SU-DHL-6 (cell line): ENCODE measurements around the gene CDK14.

ENCODE experiments used
- H2AFZ ChIP-seq: fragments of 200-600 bp; sonication (generic); 2 replicates; pipeline ENCODE4 v1.6.1; 2014; ENCODE audit warnings: low read depth, mild to moderate bottlenecking, moderate library complexity, mixed read lengths, antibody characterized with exemption, low read length; ENCODE audit not compliant: severe bottlenecking
- H3F3A ChIP-seq: fragments of 200-600 bp; shearing (Covaris generic); 2 replicates; pipeline ENCODE4 v1.6.0; 2016; ENCODE audit warnings: antibody characterized with exemption, mild to moderate bottlenecking; ENCODE audit not compliant: insufficient read depth
- H3K27ac ChIP-seq: fragments of 200-600 bp; sonication (generic); 2 replicates; pipeline ENCODE4 v1.5.1; 2016; ENCODE audit warnings: low read depth, mild to moderate bottlenecking, low read length, moderate library complexity, mixed read lengths
- H3K27me3 ChIP-seq: fragments of 200-600 bp; sonication (generic), shearing (Covaris generic); 2 replicates; pipeline ENCODE4 v1.6.0; 2014; ENCODE audit warnings: mild to moderate bottlenecking, low read length
- H3K36me3 ChIP-seq: fragments of 200-600 bp; sonication (generic); 2 replicates; pipeline ENCODE4 v1.6.1; 2014; ENCODE audit warnings: mild to moderate bottlenecking, low read length, mixed read lengths
- H3K4me2 ChIP-seq: fragments of 300-600, 200-600 bp; shearing (Covaris generic), sonication (generic); 2 replicates; pipeline ENCODE4 v1.6.0; 2014; ENCODE audit warnings: low read length, low read depth, mild to moderate bottlenecking; ENCODE audit not compliant: poor library complexity, severe bottlenecking
- H3K4me3 ChIP-seq: fragments of 200-600 bp; sonication (generic); 2 replicates; pipeline ENCODE4 v1.5.1; 2014; ENCODE audit warnings: antibody characterized with exemption, low read length, mild to moderate bottlenecking, mixed read lengths; ENCODE audit not compliant: insufficient read depth, poor library complexity, severe bottlenecking
- H3K79me2 ChIP-seq: fragments of 200-600 bp; sonication (generic); 2 replicates; pipeline ENCODE4 v1.6.1; 2014; ENCODE audit warnings: mild to moderate bottlenecking, low read length, moderate library complexity; ENCODE audit not compliant: insufficient read depth
- H3K9ac ChIP-seq: fragments of 200-600 bp; sonication (generic); 2 replicates; pipeline ENCODE4 v1.7.0; 2014; ENCODE audit warnings: mild to moderate bottlenecking, low read length
- H3K9me2 ChIP-seq: fragments of 200-600 bp; sonication (generic); replicated peaks from 2 replicates; pipeline ENCODE4 v1.6.1; 2014; ENCODE audit warnings: low read length; ENCODE audit not compliant: insufficient read depth
- H3K9me3 ChIP-seq: fragments of 200-600 bp; sonication (generic); 2 replicates; pipeline ENCODE4 v1.6.1; 2014; ENCODE audit warnings: low read length, mixed read lengths; ENCODE audit not compliant: insufficient read depth
- H4K20me1 ChIP-seq: fragments of 200-600 bp; sonication (generic); 2 replicates; pipeline ENCODE4 v1.6.1; 2014; ENCODE audit warnings: low read depth, mild to moderate bottlenecking, antibody characterized with exemption, low read length, moderate library complexity, mixed read lengths
- CTCF ChIP-seq: fragments of 200-600 bp; sonication (generic); IDR thresholded peaks from one replicate; pipeline ENCODE4 v1.5.1; 2017; ENCODE audit warnings: antibody characterized with exemption, mild to moderate bottlenecking, low read length, moderate library complexity; ENCODE audit not compliant: insufficient read depth, poor library complexity, severe bottlenecking
- EZH2phosphoT487 ChIP-seq: fragments of 200-600 bp; sonication (generic), shearing (Covaris generic); conservative IDR thresholded peaks from 2 replicates; pipeline ENCODE4 v1.6.1; 2018; ENCODE audit warnings: mild to moderate bottlenecking, antibody characterized with exemption, low read length, moderate library complexity, mixed read lengths

Gene CDK14

GRCh38 chr7:90982228-90982627 lies 386.1 kb downstream of the CDK14 start:
- peaks cover 15% of the 10 kb centered on the region for H3K9me3 ChIP-seq
- no peak overlapping the region for H3K4me2 ChIP-seq
- H3K27me3 ChIP-seq: no peaks in the 10 kb centered on the region
- H3K4me3 ChIP-seq: no peak overlapping the region
- no peaks in the 10 kb centered on the region; the same call in 1 of the 2 replicates for H3K79me2 ChIP-seq
- no peak overlapping the region for H3K27ac ChIP-seq
- H4K20me1 ChIP-seq: no peaks in the 10 kb centered on the region; the same call in 1 of the 2 replicates
- H3F3A ChIP-seq: peaks cover 5% of the 10 kb centered on the region; the same call in 1 of the 2 replicates
- H2AFZ ChIP-seq: no peak overlapping the region
- no peak overlapping the region for H3K9ac ChIP-seq
- H3K9me2 ChIP-seq: no peaks in the 10 kb centered on the region
- TF ChIP-seq CTCF: no peak
- no peak for TF ChIP-seq EZH2phosphoT487
- peaks cover 90% of the 10 kb centered on the region for H3K36me3 ChIP-seq

- TF ChIP-seq EZH2phosphoT487 (no peak), CTCF (no peak)
- Histone ChIP-seq H3F3A (peaks cover 5% of the 10 kb centered on the region; the same call in 1 of the 2 replicates), H4K20me1 (no peaks in the 10 kb centered on the region; the same call in 1 of the 2 replicates), H3K36me3 (peaks cover 86% of the 10 kb centered on the region), H3K4me3 (no peak overlapping the region), H3K79me2 (no peaks in the 10 kb centered on the region), H3K27me3 (no peaks in the 10 kb centered on the region), H3K9ac (no peak overlapping the region), H2AFZ (no peak overlapping the region), H3K9me2 (no peaks in the 10 kb centered on the region), H3K4me2 (no peak overlapping the region), H3K9me3 (peaks cover 13% of the 10 kb centered on the region), H3K27ac (no peak overlapping the region)
These were observed 388.6 kb downstream of the CDK14 start for GRCh38 chr7:90984692-90985091.

- Histone ChIP-seq H3K9me2 (no peaks in the 10 kb centered on the region), H3K4me3 (no peak overlapping the region), H3K79me2 (no peaks in the 10 kb centered on the region), H3K36me3 (peaks cover 66% of the 10 kb centered on the region), H3K9me3 (no peaks in the 10 kb centered on the region), H3K4me2 (no peak overlapping the region), H2AFZ (no peak overlapping the region), H4K20me1 (no peaks in the 10 kb centered on the region; the same call in 1 of the 2 replicates), H3K27me3 (no peaks in the 10 kb centered on the region), H3K27ac (no peak overlapping the region), H3F3A (peaks cover 5% of the 10 kb centered on the region; the same call in 1 of the 2 replicates), H3K9ac (no peak overlapping the region)
- TF ChIP-seq EZH2phosphoT487: no peak
- no peak for TF ChIP-seq CTCF
These were observed 392.4 kb downstream of the CDK14 start for GRCh38 chr7:90988516-90988915.
